Small intestine (tissue), 7 donors: ENCODE measurements around the gene MTR. TPM values are rescaled to one million over a fixed set of nuclear protein-coding genes. Genes with fewer than 3 reads are reported as not detected.
A peak's percentile ranks its signal among the peaks of the same experiment; 100 is the strongest.

Experiments used
- DNase-seq, 2 donors: peaks; one replicate each; pipeline versions ENCODE4 v3.0.0 to v3.0.0-alpha.2; 2013
- FAIRE-seq: peaks from 2 replicates; lab custom pipeline; 2012; peaks lifted over from hg19 to GRCh38; lab: Jason Lieb, UNC
- H3K27ac ChIP-seq, 3 donors: one replicate each; pipeline ENCODE4 v1.5.1; 2013; ENCODE audit warnings: low read length in 2 of 3, mild to moderate bottlenecking in 2 of 3, control low read depth in 1 of 3, inconsistent platforms in 1 of 3, low read depth in 1 of 3, moderate library complexity in 1 of 3
- H3K27me3 ChIP-seq, 3 donors: one replicate each; pipeline ENCODE4 v1.6.1; 2013; ENCODE audit warnings: low read length in 3 of 3, inconsistent platforms in 1 of 3; ENCODE audit not compliant: control insufficient read depth in 3 of 3, insufficient read depth in 3 of 3
- H3K36me3 ChIP-seq, 3 donors: one replicate each; pipeline ENCODE4 v1.6.1; 2013; ENCODE audit warnings: low read length in 3 of 3, inconsistent platforms in 1 of 3, low read depth in 1 of 3, mild to moderate bottlenecking in 1 of 3, moderate library complexity in 1 of 3; ENCODE audit not compliant: control insufficient read depth in 3 of 3, insufficient read depth in 2 of 3
- H3K4me1 ChIP-seq, 3 donors: one replicate each; pipeline ENCODE4 v1.6.1; 2013; ENCODE audit warnings: low read length in 2 of 3, inconsistent platforms in 1 of 3, low read depth in 1 of 3, mild to moderate bottlenecking in 1 of 3, moderate library complexity in 1 of 3; ENCODE audit not compliant: control insufficient read depth in 3 of 3, insufficient read depth in 2 of 3
- H3K4me3 ChIP-seq, 3 donors: one replicate each; pipeline ENCODE4 v1.5.1; 2013; ENCODE audit warnings: low read length in 3 of 3, control low read depth in 1 of 3, inconsistent platforms in 1 of 3, low read depth in 1 of 3, mild to moderate bottlenecking in 1 of 3, moderate library complexity in 1 of 3
- H3K9me3 ChIP-seq, 2 donors: one replicate each; pipeline ENCODE4 v1.6.1; 2013; ENCODE audit warnings: low read depth in 1 of 2, low read length in 1 of 2; ENCODE audit not compliant: control insufficient read depth in 2 of 2, insufficient read depth in 1 of 2
- WGBS, 3 donors: extraction: QIAGEN DNeasy Blood & Tissue Kit; methylation state at CpG; one replicate each; pipeline ENCODE4 v1.1.7; 2013; 5-methylcytosine and 5-hydroxymethylcytosine counted together
- polyA plus RNA-seq, 4 donors: library from polyadenylated mRNA; stranded (reverse) in 3 of 4; unstranded in 1 of 4; fragments of 200-250 nt in 3 of 4; fragments of 120-200 nt in 1 of 4; gene quantifications; one replicate each; pipeline versions ENCODE4 v1.2.1 to v1.2.3, GENCODE V29; 2013
- donor health status: healthy with polysubstance abuse.
- donor health status: control.
- donor health status: control.
- donor health status: Bipolar disorder and iron deficiency.
- donor health status: healthy.

The MTR gene
- polyA plus RNA-seq, 4 donors, result 2.2 to 17.8 (median 4.5) TPM

- Histone ChIP-seq H3K4me1 (no peaks in the 10 kb centered on the region), H3K27ac (no peak overlapping the region), H3K9me3 (no peaks in the 10 kb centered on the region), H3K36me3 (peaks cover 3 to 21% (median 9%) of the 10 kb centered on the region in 3 donors), H3K4me3 (no peak overlapping the region), H3K27me3 (no peaks in the 10 kb centered on the region)
- WGBS, 3 donors, result 97 to 99% (median 99%) methylated on average over 2 of the region's 2 CpGs
- no peak for FAIRE-seq
- no peak for DNase-seq
Observed at GRCh38 chr1:236823559-236823958, 28.5 kb downstream of the MTR start.

- WGBS, 3 donors, result 90 to 94% (median 93%) methylated on average over 3 of the region's 3 CpGs
- DNase-seq, result no peak
- no peak overlapping the region for H3K27ac ChIP-seq
- H3K4me1 ChIP-seq, result no peaks in the 10 kb centered on the region
- peaks cover 12 to 23% (median 16%) of the 10 kb centered on the region in 3 donors for H3K36me3 ChIP-seq
- no peak overlapping the region for H3K4me3 ChIP-seq
- no peaks in the 10 kb centered on the region for H3K27me3 ChIP-seq
- no peaks in the 10 kb centered on the region for H3K9me3 ChIP-seq
- FAIRE-seq, result no peak
Observed at GRCh38 chr1:236829085-236829484, 34.0 kb downstream of the MTR start.

DNA sequence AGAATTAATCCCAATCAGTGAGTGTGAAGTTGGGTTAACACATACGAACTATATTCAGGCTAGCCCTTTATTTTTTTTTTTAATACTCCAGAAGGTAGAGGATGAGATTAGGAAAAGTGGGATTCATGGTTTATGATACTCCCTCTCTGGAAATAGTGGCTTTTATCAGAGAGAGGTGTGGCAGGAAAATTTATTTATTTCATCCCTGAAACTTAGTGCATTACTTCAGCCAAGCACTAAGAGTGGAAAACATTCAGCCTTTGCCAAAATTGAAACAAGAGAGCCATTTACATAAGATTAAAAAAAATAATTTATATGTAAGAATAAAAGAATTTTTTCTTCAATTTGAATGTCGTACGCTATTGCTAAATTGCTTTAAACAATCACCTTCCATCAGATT is 35.0 kb downstream of the MTR start:
- H3K36me3 ChIP-seq, result peaks cover 9 to 20% (median 15%) of the 10 kb centered on the region in 3 donors
- H3K27ac ChIP-seq, result no peak overlapping the region
- H3K9me3 ChIP-seq, result no peaks in the 10 kb centered on the region
- no peak overlapping the region for H3K4me3 ChIP-seq
- H3K4me1 ChIP-seq, result peaks cover 0 to 3% (median 0%) of the 10 kb centered on the region in 3 donors
- 74 to 91% (median 80%) methylated on average over 3 of the region's 3 CpGs for WGBS, 3 donors
- DNase-seq (no peak), FAIRE-seq (no peak)
- no peaks in the 10 kb centered on the region for H3K27me3 ChIP-seq

GRCh38 chr1:236830560-236830959 is 35.5 kb downstream of the MTR start:
- Histone ChIP-seq H3K4me1 (peaks cover 0 to 5% (median 0%) of the 10 kb centered on the region in 3 donors), H3K27ac (no peak overlapping the region), H3K9me3 (no peaks in the 10 kb centered on the region), H3K27me3 (no peaks in the 10 kb centered on the region), H3K36me3 (peaks cover 11 to 23% (median 15%) of the 10 kb centered on the region in 3 donors), H3K4me3 (no peak overlapping the region)
- whole genome bisulfite sequencing, 3 donors, result 83 to 99% (median 94%) methylated on average over 6 of the region's 6 CpGs
- DNase-seq (no peak), FAIRE-seq (no peak)

- H3K36me3 ChIP-seq, result peaks cover 16 to 27% (median 16%) of the 10 kb centered on the region in 3 donors
- no peaks in the 10 kb centered on the region for H3K27me3 ChIP-seq
- DNase-seq (peak in 1 of 2 donors; percentile 28), FAIRE-seq (no peak)
- H3K9me3 ChIP-seq, result no peaks in the 10 kb centered on the region
- no peak overlapping the region for H3K27ac ChIP-seq
- 84 to 86% (median 85%) methylated on average over 2 of the region's 2 CpGs for WGBS, 3 donors
- no peak overlapping the region for H3K4me3 ChIP-seq
- peaks cover 0 to 9% (median 0%) of the 10 kb centered on the region in 3 donors for H3K4me1 ChIP-seq
Observed at GRCh38 chr1:236833575-236833974, 38.5 kb downstream of the MTR start.

GRCh38 chr1:236834876-236835275 is 39.8 kb downstream of the MTR start:
- FAIRE-seq (no peak), DNase-seq (no peak)
- Histone ChIP-seq H3K36me3 (peaks cover 10 to 21% (median 16%) of the 10 kb centered on the region in 3 donors), H3K4me3 (no peak overlapping the region), H3K27me3 (no peaks in the 10 kb centered on the region), H3K9me3 (no peaks in the 10 kb centered on the region), H3K4me1 (peaks cover 0 to 9% (median 0%) of the 10 kb centered on the region in 3 donors), H3K27ac (peak overlapping the region in 1 of 3 donors; percentile 51)
- WGBS, 3 donors, result 84 to 96% (median 92%) methylated on average over 4 of the region's 4 CpGs

GRCh38 chr1:236835491-236835890 is 40.4 kb downstream of the MTR start:
- H3K4me3 ChIP-seq, result no peak overlapping the region
- H3K9me3 ChIP-seq, result no peaks in the 10 kb centered on the region
- H3K27ac ChIP-seq, result peak overlapping the region in 1 of 3 donors; percentile 70
- peaks cover 13 to 22% (median 18%) of the 10 kb centered on the region in 3 donors for H3K36me3 ChIP-seq
- WGBS, 3 donors, result 64 to 77% (median 74%) methylated on average over 4 of the region's 4 CpGs
- DNase-seq, result peak in 1 of 2 donors; percentile 78
- no peak for FAIRE-seq
- no peaks in the 10 kb centered on the region for H3K27me3 ChIP-seq
- peaks cover 0 to 9% (median 0%) of the 10 kb centered on the region in 3 donors for H3K4me1 ChIP-seq

DNA sequence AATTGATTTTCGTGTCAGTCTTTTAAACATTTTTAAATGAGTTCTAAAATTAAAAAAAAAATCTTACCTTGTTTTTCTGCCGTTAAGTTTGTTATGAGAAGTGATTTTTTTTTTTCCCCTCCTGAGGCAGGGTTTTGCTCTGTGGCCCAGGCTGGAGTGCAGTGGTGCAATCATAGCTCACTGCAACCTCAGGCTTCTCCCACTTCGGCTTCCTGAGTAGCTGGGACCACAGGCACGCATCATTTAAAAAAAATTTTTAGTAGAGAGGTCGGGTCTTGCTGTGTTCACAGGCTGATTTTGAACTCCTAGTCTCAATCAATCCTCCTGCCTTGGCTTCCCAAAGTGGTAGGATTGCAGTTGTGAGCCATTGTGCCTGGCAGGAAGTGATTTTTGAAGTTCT is 41.1 kb downstream of the MTR start:
- H3K36me3 ChIP-seq, result peaks cover 10 to 21% (median 16%) of the 10 kb centered on the region in 3 donors
- FAIRE-seq, result no peak
- peak overlapping the region in 1 of 3 donors; percentile 70 for H3K27ac ChIP-seq
- no peak overlapping the region for H3K4me3 ChIP-seq
- no peaks in the 10 kb centered on the region for H3K27me3 ChIP-seq
- H3K4me1 ChIP-seq, result peaks cover 0 to 9% (median 0%) of the 10 kb centered on the region in 3 donors
- 69 to 89% (median 83%) methylated on average over 5 of the region's 5 CpGs for WGBS, 3 donors
- H3K9me3 ChIP-seq, result no peaks in the 10 kb centered on the region
- no peak for DNase-seq

- Histone ChIP-seq H3K4me3 (no peak overlapping the region), H3K9me3 (no peaks in the 10 kb centered on the region), H3K36me3 (peaks cover 10 to 18% (median 16%) of the 10 kb centered on the region in 3 donors), H3K4me1 (peaks cover 0 to 9% (median 0%) of the 10 kb centered on the region in 3 donors), H3K27ac (no peak overlapping the region), H3K27me3 (no peaks in the 10 kb centered on the region)
- 91 to 99% (median 96%) methylated on average over 4 of the region's 4 CpGs for WGBS, 3 donors
- no peak for DNase-seq
- no peak for FAIRE-seq
Observed at GRCh38 chr1:236837115-236837514, 42.0 kb downstream of the MTR start.
